Activated CD8-positive, alpha-beta T cell treated with anti-CD3 and anti-CD28 coated beads for 36 hours (primary cell): ENCODE measurements around the gene CACNG6. TPM values are rescaled to one million over a fixed set of nuclear protein-coding genes. Genes with fewer than 3 reads are reported as not detected.

Experiments
- ATAC-seq: fragments of 200-7000 bp; cut with Tn5 transposase; one replicate; pipeline ENCODE4 v1.10.0; 2021; ENCODE audit warnings: mild to moderate bottlenecking, moderate library complexity
- CTCF ChIA-PET: fragments of 350-600 bp; sonication (Branson Sonifier 250); formaldehyde crosslinking; loops from one replicate; lab custom pipeline; 2021; ENCODE audit warnings: antibody characterized with exemption; lab: Charles Lee
- POLR2A ChIA-PET: fragments of 350-600 bp; sonication (Branson Sonifier 250); formaldehyde crosslinking; loops from one replicate; lab custom pipeline; 2021; ENCODE audit warnings: antibody characterized with exemption; lab: Charles Lee
- DNase-seq: peaks from one replicate; pipeline ENCODE4 v3.0.0-alpha.2; 2020
- H3K27ac Mint-ChIP-seq: one replicate; pipeline ENCODE4 v1.8.0; 2021; ENCODE audit warnings: mild to moderate bottlenecking, mixed read lengths
- H3K27me3 Mint-ChIP-seq: one replicate; pipeline ENCODE4 v1.8.0; 2021; ENCODE audit warnings: mixed read lengths
- H3K36me3 Mint-ChIP-seq: one replicate; pipeline ENCODE4 v1.8.0; 2021; ENCODE audit warnings: low read depth, mixed read lengths
- H3K4me1 Mint-ChIP-seq: one replicate; pipeline ENCODE4 v1.8.0; 2021; ENCODE audit warnings: low read depth, mixed read lengths
- H3K4me3 Mint-ChIP-seq: one replicate; pipeline ENCODE4 v1.8.0; 2021; ENCODE audit warnings: mild to moderate bottlenecking, moderate library complexity, mixed read lengths
- H3K9me3 Mint-ChIP-seq: one replicate; pipeline ENCODE4 v1.8.0; 2021; ENCODE audit warnings: mixed read lengths
- CTCF ChIP-seq: fragments of 200-600 bp; IDR thresholded peaks from one replicate; pipeline ENCODE4 v1.8.0; 2022; ENCODE audit warnings: antibody characterized with exemption, mild to moderate bottlenecking
- intact Hi-C: fragments of 100-400 bp; cut with micrococcal nuclease; formaldehyde crosslinking; loops from one replicate; pipeline ENCODE4 v1.10.0; 2022
- total RNA-seq, 2 experiments: library from RNA; stranded (reverse); gene quantifications; one replicate each; pipeline ENCODE4 v1.2.3, GENCODE V29; 2021

CACNG6 gene
- total RNA-seq, 2 experiments from 2014 or later = not detected

- H3K27ac Mint-ChIP-seq = no peak overlapping the region
- DNase-seq = no peak
- POLR2A ChIA-PET = interaction anchor here (0.6 kb wide), 1 partner anchor 1628 kb away, joined by 3 read pairs; no protein-coding TSS in a partner anchor
- CTCF ChIA-PET = interaction anchor here (1.3 to 2.2 kb wide), 2 partner anchors 19 to 250 kb away, joined by 3 to 12 read pairs; no protein-coding TSS in a partner anchor
- no peak overlapping the region for H3K4me3 Mint-ChIP-seq
- no peaks in the 10 kb centered on the region for H3K4me1 Mint-ChIP-seq
- TF ChIP-seq CTCF = no peak
- intact Hi-C loops = no loop called here
- H3K36me3 Mint-ChIP-seq = no peaks in the 10 kb centered on the region
- peaks cover 6% of the 10 kb centered on the region for H3K27me3 Mint-ChIP-seq
- H3K9me3 Mint-ChIP-seq = no peaks in the 10 kb centered on the region
- ATAC-seq = no peak
These were observed 51.6 kb downstream of the CACNG6 start for GRCh38 chr19:54042989-54043388.

- no peak for TF ChIP-seq CTCF
- H3K27me3 Mint-ChIP-seq = peaks cover 12% of the 10 kb centered on the region
- POLR2A ChIA-PET = no interaction called here
- ATAC-seq (no peak), DNase-seq (no peak)
- H3K36me3 Mint-ChIP-seq = no peaks in the 10 kb centered on the region
- no peak overlapping the region for H3K27ac Mint-ChIP-seq
- intact Hi-C loops = no loop called here
- CTCF ChIA-PET = interaction anchor here (1.0 to 2.1 kb wide), 2 partner anchors 17 to 22 kb away, joined by 3 to 7 read pairs; no protein-coding TSS in a partner anchor
- no peaks in the 10 kb centered on the region for H3K9me3 Mint-ChIP-seq
- H3K4me1 Mint-ChIP-seq = no peaks in the 10 kb centered on the region
- H3K4me3 Mint-ChIP-seq = no peak overlapping the region
These were observed 54.3 kb downstream of the CACNG6 start for GRCh38 chr19:54045771-54046170.

GRCh38 chr19:54047616-54048015 lies 56.2 kb downstream of the CACNG6 start:
- ATAC-seq = no peak
- H3K4me3 Mint-ChIP-seq = no peak overlapping the region
- no peak overlapping the region for H3K27ac Mint-ChIP-seq
- H3K9me3 Mint-ChIP-seq = no peaks in the 10 kb centered on the region
- no peak for TF ChIP-seq CTCF
- intact Hi-C loops = no loop called here
- DNase-seq = no peak
- ChIA-PET CTCF (no interaction called here), POLR2A (no interaction called here)
- H3K36me3 Mint-ChIP-seq = no peaks in the 10 kb centered on the region
- peaks cover 13% of the 10 kb centered on the region for H3K27me3 Mint-ChIP-seq
- no peaks in the 10 kb centered on the region for H3K4me1 Mint-ChIP-seq

Other genes with a start within 250 kb of the CACNG6 start
- gene NLRP12, start 167.3 kb upstream of the CACNG6 start, total RNA-seq = under 1 TPM in 1 of 2 experiments, not detected in 1; 0.07 TPM
- gene MYADM, start 123.8 kb upstream of the CACNG6 start, total RNA-seq = 10 to 100 TPM; 64.7 to 69.9 TPM
- gene PRKCG, start 109.4 kb upstream of the CACNG6 start, total RNA-seq = under 1 TPM in 1 of 2 experiments, not detected in 1; 0.11 TPM
- gene CACNG7, start 82.4 kb upstream of the CACNG6 start, total RNA-seq = not detected
- gene CACNG8, start 28.7 kb upstream of the CACNG6 start, total RNA-seq = not detected
- not detected for gene VSTM1, start 72.3 kb downstream of the CACNG6 start, total RNA-seq
- not detected for gene TARM1, start 89.7 kb downstream of the CACNG6 start, total RNA-seq
- under 1 TPM; 0.68 to 0.76 TPM for gene OSCAR, start 109.2 kb downstream of the CACNG6 start, total RNA-seq
- gene NDUFA3, start 111.2 kb downstream of the CACNG6 start, total RNA-seq = 10 to 100 TPM; 94.8 to 96.7 TPM
- gene TFPT, start 124.0 kb downstream of the CACNG6 start, total RNA-seq = 10 to 100 TPM; 27.7 to 28.1 TPM
- 10 to 100 TPM; 81.1 to 85.2 TPM for gene PRPF31, start 124.1 kb downstream of the CACNG6 start, total RNA-seq
- 10 to 100 TPM; 48.8 to 50.7 TPM for gene CNOT3, start 146.1 kb downstream of the CACNG6 start, total RNA-seq
- gene LENG1, start 168.1 kb downstream of the CACNG6 start, total RNA-seq = 1 to 10 TPM; 3.3 to 4.0 TPM
- under 1 TPM in 1 of 2 experiments, not detected in 1; 0.54 TPM for gene TMC4, start 181.5 kb downstream of the CACNG6 start, total RNA-seq
- gene MBOAT7, start 197.9 kb downstream of the CACNG6 start, total RNA-seq = 10 to 100 TPM; 53.8 to 55.4 TPM
- gene TSEN34, start 199.7 kb downstream of the CACNG6 start, total RNA-seq = 10 to 100 TPM; 12.5 TPM
- gene RPS9, start 209.2 kb downstream of the CACNG6 start, total RNA-seq = 1,000 to 10,000 TPM; 1,921 to 1,931 TPM
- gene LILRB3, start 231.4 kb downstream of the CACNG6 start, total RNA-seq = not detected